PC-9 (cell line): ENCODE measurements around the gene AHDC1. TPM values are rescaled to one million over a fixed set of nuclear protein-coding genes. Genes with fewer than 3 reads are reported as not detected.
"Not testable (repeated sequence)": the region's sequence is repeated elsewhere in the genome, so short reads cannot be mapped to it uniquely, and the experiment has no call there.

ENCODE experiments used
- BruUV-seq: library from RNA; stranded (reverse); fragments of 400-500 nt; replicated peaks from 2 replicates; lab custom pipeline; 2021; lab: Mats Ljungman, UMichigan
- CTCF ChIA-PET: fragments of 300-600 bp; sonication (Branson Sonifier 250); formaldehyde crosslinking; loops from one replicate; lab custom pipeline; 2022; ENCODE audit warnings: antibody characterized with exemption; lab: Charles Lee
- POLR2A ChIA-PET: fragments of 300-600 bp; sonication (Branson Sonifier 250); formaldehyde crosslinking; loops from one replicate; lab custom pipeline; 2022; ENCODE audit warnings: antibody characterized with exemption; ENCODE audit not compliant: unreplicated experiment; lab: Charles Lee
- DNase-seq, 2 experiments: peaks; one replicate each; pipeline versions ENCODE4 v3.0.0 to v3.0.0-alpha.2; 2015 to 2022; ENCODE audit warnings: mixed read lengths in 1 of 2
- H2AFZ ChIP-seq: fragments of 200-600 bp; sonication (generic); 2 replicates; pipeline ENCODE4 v1.8.1; 2017; ENCODE audit warnings: antibody characterized with exemption
- H3F3A ChIP-seq: fragments of 200-600 bp; sonication (generic); 2 replicates; pipeline ENCODE4 v1.8.1; 2017; ENCODE audit warnings: antibody characterized with exemption, mild to moderate bottlenecking, low read depth; ENCODE audit not compliant: insufficient read depth
- H3K27ac ChIP-seq: fragments of 200-600 bp; sonication (generic); 2 replicates; pipeline ENCODE4 v1.6.1; 2016; ENCODE audit warnings: mixed run types
- H3K27me3 ChIP-seq: fragments of 200-600 bp; sonication (generic); 2 replicates; pipeline ENCODE4 v1.6.1; 2016; ENCODE audit warnings: low read depth, mixed run types; ENCODE audit not compliant: insufficient read depth
- H3K36me3 ChIP-seq: fragments of 200-600 bp; sonication (generic); 2 replicates; pipeline ENCODE4 v1.6.1; 2016; ENCODE audit warnings: low read depth, mixed run types
- H3K4me1 ChIP-seq: fragments of 200-600 bp; sonication (generic); replicated peaks from 2 replicates; pipeline ENCODE4 v1.6.1; 2016; ENCODE audit warnings: mixed run types; ENCODE audit not compliant: insufficient read depth
- H3K4me2 ChIP-seq: fragments of 200-600 bp; sonication (generic); 2 replicates; pipeline ENCODE4 v1.6.1; 2017; ENCODE audit warnings: mixed run types
- H3K4me3 ChIP-seq: fragments of 200-600 bp; sonication (generic); 2 replicates; pipeline ENCODE4 v1.6.1; 2016; ENCODE audit warnings: mixed run types
- H3K79me2 ChIP-seq: fragments of 200-600 bp; sonication (generic); 2 replicates; pipeline ENCODE4 v1.6.1; 2017; ENCODE audit warnings: low read depth, mixed run types
- H3K9me2 ChIP-seq: fragments of 200-600 bp; sonication (generic); 2 replicates; pipeline ENCODE4 v1.8.1; 2017; ENCODE audit warnings: mild to moderate bottlenecking; ENCODE audit not compliant: insufficient read depth
- H3K9me3 ChIP-seq: fragments of 200-600 bp; sonication (generic); 2 replicates; pipeline ENCODE4 v1.8.1; 2016; ENCODE audit warnings: low read depth; ENCODE audit not compliant: insufficient read depth
- H4K20me1 ChIP-seq: fragments of 200-600 bp; sonication (generic); 2 replicates; pipeline ENCODE4 v1.8.1; 2017; ENCODE audit not compliant: insufficient read depth
- CTCF ChIP-seq: fragments of 200-600 bp; sonication (generic); conservative IDR thresholded peaks from 2 replicates; pipeline ENCODE4 v1.6.1; 2017; ENCODE audit warnings: mixed run types, antibody characterized with exemption, mild to moderate bottlenecking, moderate library complexity
- EZH2 ChIP-seq: fragments of 200-600 bp; sonication (generic); IDR thresholded peaks from 2 replicates; pipeline ENCODE4 v1.8.0; 2017; ENCODE audit warnings: antibody characterized with exemption, low read depth
- intact Hi-C: fragments of 100-400 bp; cut with micrococcal nuclease; formaldehyde crosslinking; loops from one replicate; pipeline ENCODE4 v1.10.0; 2022; ENCODE audit not compliant: unreplicated experiment
- total RNA-seq: library from RNA; stranded (reverse); gene quantifications from 2 replicates; pipeline ENCODE4 v1.2.3, GENCODE V29; 2021

The AHDC1 gene
- total RNA-seq, 1 experiment from 2014 or later, result 48.8 TPM

GRCh38 chr1:27503033-27503432 lies 100.9 kb downstream of the AHDC1 start:
- POLR2A ChIA-PET, result no interaction called here
- TF ChIP-seq CTCF, result no peak
- no peak for TF ChIP-seq EZH2

DNA sequence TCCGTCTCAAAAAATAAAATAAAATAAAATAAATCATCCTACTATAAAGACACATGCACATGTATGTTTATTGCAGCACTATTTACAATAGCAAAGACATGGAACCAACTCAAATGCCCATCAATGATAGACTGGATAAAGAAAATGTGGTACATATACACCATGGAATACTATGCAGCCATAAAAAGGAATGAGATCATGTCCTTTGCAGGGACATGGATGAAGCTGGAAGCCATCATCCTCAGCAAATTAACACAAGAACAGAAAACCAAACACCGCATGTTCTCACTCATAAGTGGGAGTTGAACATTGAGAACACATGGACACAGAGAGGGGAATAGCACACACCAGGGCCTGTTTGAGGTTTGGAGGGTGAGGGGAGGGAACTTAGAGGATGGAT lies 102.8 kb downstream of the AHDC1 start:
- DNase-seq, H3K4me1 ChIP-seq, intact Hi-C loops, H4K20me1 ChIP-seq, H3K79me2 ChIP-seq, H3K4me2 ChIP-seq, BruUV-seq, H2AFZ ChIP-seq, H3K27me3 ChIP-seq, H3K9me2 ChIP-seq, H3K27ac ChIP-seq, H3K36me3 ChIP-seq, H3K9me3 ChIP-seq, H3F3A ChIP-seq, H3K4me3 ChIP-seq, CTCF ChIA-PET, POLR2A ChIA-PET: not testable (repeated sequence)

More at GRCh38 chr1:27503033-27503432, 100.9 kb downstream of the AHDC1 start:
- no peaks in the 10 kb centered on the region; the same call in 1 of the 2 replicates for H3F3A ChIP-seq
- H3K4me1 ChIP-seq, result no peaks in the 10 kb centered on the region
- H2AFZ ChIP-seq, result no peak overlapping the region
- H3K36me3 ChIP-seq, result no peaks in the 10 kb centered on the region
- CTCF ChIA-PET, result no interaction called here
- H3K9me3 ChIP-seq, result no peaks in the 10 kb centered on the region
- H3K79me2 ChIP-seq, result no peaks in the 10 kb centered on the region
- no peaks in the 10 kb centered on the region for H3K9me2 ChIP-seq
- no peaks in the 10 kb centered on the region for H4K20me1 ChIP-seq
- no peaks in the 10 kb centered on the region for H3K27me3 ChIP-seq
- H3K4me3 ChIP-seq, result no peak overlapping the region
- no peak overlapping the region for H3K27ac ChIP-seq
- no TSS peak for BruUV-seq
- no peak for DNase-seq
- intact Hi-C loops, result no loop called here
- no peak overlapping the region for H3K4me2 ChIP-seq

DNA sequence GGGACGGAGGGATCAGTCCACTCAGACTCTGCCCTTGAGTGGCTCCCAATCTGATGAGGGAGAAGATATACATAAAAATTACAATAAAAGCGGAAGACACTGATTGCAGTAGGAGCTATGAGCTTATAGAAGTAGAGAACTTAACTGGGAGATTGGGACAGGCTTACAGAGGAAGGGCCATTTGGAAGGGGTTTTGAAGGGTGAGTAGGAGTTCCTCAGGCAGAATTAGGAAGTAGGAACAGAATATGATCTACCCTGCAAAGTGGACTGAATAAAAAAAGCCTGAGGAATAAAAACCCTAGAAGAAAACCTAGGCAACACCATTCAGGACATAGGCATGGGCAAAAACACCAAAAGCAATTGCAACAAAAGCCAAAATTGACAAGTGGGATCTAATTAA lies 104.8 kb downstream of the AHDC1 start:
- Histone ChIP-seq H3K4me3 (no peak overlapping the region), H4K20me1 (no peaks in the 10 kb centered on the region), H2AFZ (no peak overlapping the region), H3K9me3 (no peaks in the 10 kb centered on the region), H3K4me1 (no peaks in the 10 kb centered on the region), H3K27ac (no peak overlapping the region), H3F3A (no peaks in the 10 kb centered on the region; the same call in 1 of the 2 replicates), H3K79me2 (no peaks in the 10 kb centered on the region), H3K27me3 (no peaks in the 10 kb centered on the region), H3K9me2 (no peaks in the 10 kb centered on the region), H3K4me2 (no peak overlapping the region), H3K36me3 (no peaks in the 10 kb centered on the region)
- no peak for DNase-seq
- intact Hi-C loops, result no loop called here
- no TSS peak for BruUV-seq
- ChIA-PET POLR2A (interaction anchor here (1.4 kb wide), 1 partner anchor 9 kb away, joined by 17 read pairs; the partner anchor contains the start of gene WASF2), CTCF (no interaction called here)
- TF ChIP-seq EZH2 (no peak), CTCF (no peak)
